Muscle layer of colon (tissue), 2 donors: Measurements from ENCODE around the gene MYO7A.

Experiments used
- H3K27ac ChIP-seq: one replicate; pipeline ENCODE4 v1.7.0; 2013; ENCODE audit warnings: low read depth, mild to moderate bottlenecking, low read length, moderate library complexity
- H3K27me3 ChIP-seq, 2 donors: one replicate each; pipeline ENCODE4 v1.7.0; 2013; ENCODE audit warnings: low read length in 2 of 2, mild to moderate bottlenecking in 2 of 2; ENCODE audit not compliant: insufficient read depth in 2 of 2, control insufficient read depth in 1 of 2
- H3K36me3 ChIP-seq: one replicate; pipeline ENCODE4 v1.7.0; 2013; ENCODE audit warnings: mild to moderate bottlenecking, low read length; ENCODE audit not compliant: insufficient read depth
- H3K4me1 ChIP-seq: one replicate; pipeline ENCODE4 v1.7.0; 2013; ENCODE audit warnings: mild to moderate bottlenecking, low read length; ENCODE audit not compliant: insufficient read depth
- H3K4me3 ChIP-seq, 2 donors: one replicate each; pipeline ENCODE4 v1.7.0; 2013; ENCODE audit warnings: low read length in 2 of 2, low read depth in 1 of 2, mild to moderate bottlenecking in 1 of 2, moderate library complexity in 1 of 2
- H3K9ac ChIP-seq: one replicate; pipeline ENCODE4 v1.7.0; 2013; ENCODE audit warnings: low read length
- H3K9me3 ChIP-seq: one replicate; pipeline ENCODE4 v1.7.0; 2013; ENCODE audit warnings: mild to moderate bottlenecking, low read length
- donor health status: abdominal sarcoma.
- donor health status: Adenocarcinoma of cecum.

Gene MYO7A

DNA sequence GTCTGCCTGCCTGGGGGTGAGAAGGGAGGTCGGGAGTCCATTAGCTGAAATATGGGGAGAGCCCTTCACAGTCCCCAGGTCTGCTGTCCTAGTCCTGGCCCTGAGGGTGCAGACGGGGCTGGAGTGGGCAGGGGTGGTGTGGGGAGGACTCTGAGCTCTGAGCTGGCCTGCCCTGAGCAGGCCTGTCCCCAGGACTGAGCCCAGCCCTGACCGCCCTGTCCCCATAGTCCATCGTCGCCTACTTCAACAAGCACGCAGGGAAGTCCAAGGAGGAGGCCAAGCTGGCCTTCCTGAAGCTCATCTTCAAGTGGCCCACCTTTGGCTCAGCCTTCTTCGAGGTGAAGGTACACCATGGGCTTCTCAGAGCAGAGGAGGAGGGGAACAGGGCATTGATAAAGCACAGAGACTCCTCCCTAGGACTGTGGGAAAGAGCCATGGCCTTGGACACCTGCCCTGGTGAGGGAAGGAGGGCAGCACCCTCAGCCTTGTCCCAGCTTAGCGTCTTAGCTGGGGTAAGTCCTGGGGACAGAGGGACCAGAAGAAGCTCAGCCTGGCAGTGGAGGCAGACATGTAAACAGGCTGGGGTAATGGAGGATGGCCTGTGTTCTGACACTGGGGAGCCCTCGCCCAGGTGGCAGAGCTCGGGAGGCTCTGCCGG lies 83.7 kb downstream of the MYO7A start:
- no peaks in the 10 kb centered on the region for H3K4me1 ChIP-seq
- no peaks in the 10 kb centered on the region for H3K9me3 ChIP-seq
- H3K4me3 ChIP-seq = no peak overlapping the region
- H3K27ac ChIP-seq = no peak overlapping the region
- H3K9ac ChIP-seq = no peak overlapping the region
- no peaks in the 10 kb centered on the region for H3K36me3 ChIP-seq
- H3K27me3 ChIP-seq = no peaks in the 10 kb centered on the region

DNA sequence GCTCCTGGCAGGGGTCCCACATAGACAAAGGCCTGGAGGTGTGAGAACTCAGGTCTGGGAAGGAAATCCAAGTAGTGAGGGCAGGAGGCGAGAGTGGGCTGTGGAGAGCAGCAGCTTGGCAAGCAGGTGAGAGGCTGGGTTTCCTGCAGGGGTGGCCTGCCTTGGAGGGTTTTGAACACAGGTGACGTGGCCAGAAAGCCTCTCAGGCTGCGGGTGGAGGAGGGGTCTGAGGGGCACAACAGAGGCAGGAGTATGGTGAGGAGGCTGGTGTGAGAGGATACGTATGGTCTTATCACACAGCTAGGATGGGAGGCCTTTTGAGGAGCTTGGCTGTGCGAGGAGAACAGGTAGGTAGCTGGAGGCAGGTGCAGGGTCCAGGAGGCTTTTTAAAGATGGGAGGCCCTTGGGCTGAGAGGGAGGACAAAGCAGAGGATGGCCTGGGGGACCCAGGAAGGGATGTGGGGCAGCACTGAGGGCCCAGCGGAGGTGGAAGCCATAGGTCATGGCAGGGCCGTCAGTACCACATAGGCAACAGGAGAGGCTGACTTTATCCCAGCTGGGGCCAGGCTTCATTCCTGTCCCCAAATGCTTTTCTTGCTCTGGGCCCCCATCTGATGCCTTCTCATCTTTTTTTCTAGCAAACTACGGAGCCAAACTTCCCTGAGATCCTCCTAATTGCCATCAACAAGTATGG lies 84.4 kb downstream of the MYO7A start:
- no peak overlapping the region for H3K9ac ChIP-seq
- H3K27me3 ChIP-seq = no peaks in the 10 kb centered on the region
- H3K4me1 ChIP-seq = no peaks in the 10 kb centered on the region
- no peak overlapping the region for H3K27ac ChIP-seq
- H3K4me3 ChIP-seq = no peak overlapping the region
- no peaks in the 10 kb centered on the region for H3K36me3 ChIP-seq
- H3K9me3 ChIP-seq = no peaks in the 10 kb centered on the region

DNA sequence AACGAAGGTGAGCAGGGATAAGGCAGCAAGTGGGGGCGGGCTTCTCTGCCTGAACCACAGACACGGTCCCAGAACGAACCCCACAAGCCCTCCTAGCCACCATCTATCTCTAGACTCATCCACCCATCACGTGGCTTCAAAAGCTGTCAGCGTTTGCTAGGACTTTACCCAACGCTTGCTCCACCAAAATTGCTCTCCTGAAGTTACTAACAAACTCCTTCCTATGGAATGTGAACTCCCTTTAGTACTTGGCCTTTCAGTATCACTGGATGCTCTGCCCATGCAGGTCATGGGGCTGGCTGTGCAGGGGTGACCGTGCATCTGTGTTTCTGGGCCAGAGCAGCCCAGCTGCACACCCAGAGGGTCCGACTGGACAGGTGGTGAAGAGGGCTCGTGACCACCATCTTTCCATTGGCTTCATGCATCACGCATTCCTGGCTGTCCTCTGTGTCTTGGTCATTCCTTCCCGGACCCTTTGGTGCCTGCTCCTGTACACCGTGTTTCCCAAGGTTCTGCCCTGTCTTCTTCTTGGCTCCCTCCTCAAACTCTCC lies 85.1 kb downstream of the MYO7A start:
- no peak overlapping the region for H3K4me3 ChIP-seq
- H3K36me3 ChIP-seq = no peaks in the 10 kb centered on the region
- H3K4me1 ChIP-seq = no peaks in the 10 kb centered on the region
- H3K9ac ChIP-seq = no peak overlapping the region
- no peaks in the 10 kb centered on the region for H3K9me3 ChIP-seq
- no peak overlapping the region for H3K27ac ChIP-seq
- no peaks in the 10 kb centered on the region for H3K27me3 ChIP-seq

DNA sequence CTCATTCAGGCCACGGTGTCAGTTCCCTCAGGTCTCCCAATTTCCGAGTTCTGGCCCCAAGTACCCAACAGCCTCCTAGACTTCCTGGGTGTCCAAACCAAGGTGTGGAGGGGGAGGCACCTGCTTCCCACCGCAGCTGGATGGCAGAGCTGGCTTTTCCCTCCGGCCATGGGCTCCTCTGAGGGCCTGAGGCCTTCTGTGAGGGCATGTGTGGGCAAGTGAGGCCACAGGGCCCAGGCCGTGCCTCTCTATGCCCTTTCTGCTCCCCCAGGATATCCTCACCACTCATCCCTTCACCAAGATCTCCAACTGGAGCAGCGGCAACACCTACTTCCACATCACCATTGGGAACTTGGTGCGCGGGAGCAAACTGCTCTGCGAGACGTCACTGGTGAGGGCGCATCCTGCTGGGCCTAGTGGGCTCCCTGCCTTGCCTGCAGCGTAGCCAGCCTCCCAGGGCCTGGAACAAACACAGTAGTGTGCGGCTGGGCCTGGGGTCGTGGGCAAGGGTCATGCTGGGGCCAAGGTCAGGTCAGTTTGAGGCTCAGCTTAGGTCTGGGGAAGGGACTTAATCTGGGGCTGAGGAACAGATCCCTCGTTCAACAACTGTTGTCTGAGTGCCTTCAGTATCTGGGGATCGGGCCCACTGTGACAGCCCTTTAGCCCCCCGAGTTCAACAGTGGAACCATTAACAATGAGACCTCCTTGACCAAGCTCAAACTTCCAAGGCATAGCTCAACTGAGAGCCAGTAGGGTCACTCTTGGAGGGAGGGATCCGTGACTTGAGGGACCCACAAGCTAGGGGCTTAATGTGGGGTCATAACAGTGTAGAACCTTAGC lies 85.8 kb downstream of the MYO7A start:
- Histone ChIP-seq H3K4me3 (no peak overlapping the region), H3K9ac (no peak overlapping the region), H3K36me3 (no peaks in the 10 kb centered on the region), H3K27me3 (no peaks in the 10 kb centered on the region), H3K27ac (no peak overlapping the region), H3K4me1 (no peaks in the 10 kb centered on the region), H3K9me3 (no peaks in the 10 kb centered on the region)

DNA sequence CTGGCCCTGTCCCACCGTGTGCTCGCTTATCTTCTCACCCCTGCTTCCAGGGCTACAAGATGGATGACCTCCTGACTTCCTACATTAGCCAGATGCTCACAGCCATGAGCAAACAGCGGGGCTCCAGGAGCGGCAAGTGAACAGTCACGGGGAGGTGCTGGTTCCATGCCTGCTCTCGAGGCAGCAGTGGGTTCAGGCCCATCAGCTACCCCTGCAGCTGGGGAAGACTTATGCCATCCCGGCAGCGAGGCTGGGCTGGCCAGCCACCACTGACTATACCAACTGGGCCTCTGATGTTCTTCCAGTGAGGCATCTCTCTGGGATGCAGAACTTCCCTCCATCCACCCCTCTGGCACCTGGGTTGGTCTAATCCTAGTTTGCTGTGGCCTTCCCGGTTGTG lies 86.5 kb downstream of the MYO7A start:
- H3K4me3 ChIP-seq = no peak overlapping the region
- no peaks in the 10 kb centered on the region for H3K9me3 ChIP-seq
- no peak overlapping the region for H3K27ac ChIP-seq
- H3K4me1 ChIP-seq = no peaks in the 10 kb centered on the region
- H3K9ac ChIP-seq = no peak overlapping the region
- no peaks in the 10 kb centered on the region for H3K27me3 ChIP-seq
- H3K36me3 ChIP-seq = no peaks in the 10 kb centered on the region

DNA sequence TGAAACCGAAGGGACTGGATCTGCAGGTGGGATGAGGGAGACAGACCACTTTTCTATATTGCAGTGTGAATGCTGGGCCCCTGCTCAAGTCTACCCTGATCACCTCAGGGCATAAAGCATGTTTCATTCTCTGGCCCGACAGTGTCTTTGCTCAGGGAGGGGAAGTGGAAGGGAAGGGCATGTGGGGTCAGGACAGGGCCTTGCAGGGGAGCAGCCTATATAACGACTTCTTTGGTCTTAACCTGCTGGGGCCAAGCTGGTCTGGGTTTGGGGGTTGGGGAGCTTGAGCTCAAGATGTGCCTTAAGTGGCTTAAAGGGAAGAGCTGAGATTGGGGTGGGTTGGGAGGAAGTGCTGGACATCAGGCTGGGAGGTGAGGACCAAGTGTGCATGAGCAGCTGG lies 87.1 kb downstream of the MYO7A start:
- no peak overlapping the region for H3K4me3 ChIP-seq
- H3K4me1 ChIP-seq = no peaks in the 10 kb centered on the region
- H3K9ac ChIP-seq = no peak overlapping the region
- no peaks in the 10 kb centered on the region for H3K36me3 ChIP-seq
- no peak overlapping the region for H3K27ac ChIP-seq
- H3K27me3 ChIP-seq = no peaks in the 10 kb centered on the region
- H3K9me3 ChIP-seq = no peaks in the 10 kb centered on the region

DNA sequence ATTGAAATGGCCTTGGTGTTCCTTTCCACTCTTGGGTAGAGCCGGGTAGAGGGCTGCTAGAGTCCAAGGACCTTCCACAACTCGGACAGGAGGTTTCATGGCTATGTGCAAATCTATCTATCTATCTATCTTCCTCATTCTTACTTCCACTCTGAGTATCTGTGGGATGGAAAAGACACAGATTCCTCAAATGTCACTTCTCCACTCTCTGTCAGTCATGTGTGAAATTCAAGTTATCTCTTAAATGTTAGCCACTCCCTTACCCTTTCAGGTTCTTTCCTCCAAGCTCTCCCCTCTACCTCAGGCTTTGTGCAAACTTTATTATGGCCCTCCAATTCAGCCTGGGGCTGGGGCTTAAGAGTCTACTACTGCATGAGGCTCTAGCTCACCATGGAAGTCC lies 89.1 kb downstream of the MYO7A start:
- Histone ChIP-seq H3K9ac (no peak overlapping the region), H3K27ac (no peak overlapping the region), H3K4me1 (no peaks in the 10 kb centered on the region), H3K27me3 (no peaks in the 10 kb centered on the region), H3K9me3 (no peaks in the 10 kb centered on the region), H3K36me3 (no peaks in the 10 kb centered on the region), H3K4me3 (no peak overlapping the region)

DNA sequence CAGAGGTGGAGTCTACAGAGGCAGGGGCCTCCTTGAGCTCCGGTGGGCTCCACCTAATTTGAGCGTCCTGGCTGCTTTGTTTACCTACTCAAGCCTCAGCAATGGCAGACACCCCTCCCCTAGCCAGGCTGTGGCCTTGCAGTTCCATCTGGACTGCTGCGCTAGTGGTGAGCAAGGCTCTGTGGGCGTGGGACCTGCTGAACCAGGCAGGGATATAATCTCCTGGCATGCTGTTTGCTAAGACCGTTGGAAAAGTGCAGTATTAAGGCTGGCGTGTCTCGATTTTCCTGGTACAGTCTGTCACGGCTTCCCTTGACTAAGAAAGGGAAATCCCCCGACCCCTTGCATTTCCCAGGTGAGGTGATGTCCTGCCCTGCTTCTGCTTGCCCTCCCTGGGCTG lies 95.8 kb downstream of the MYO7A start:
- H3K9me3 ChIP-seq = no peaks in the 10 kb centered on the region
- H3K27ac ChIP-seq = no peak overlapping the region
- no peaks in the 10 kb centered on the region for H3K27me3 ChIP-seq
- no peaks in the 10 kb centered on the region for H3K36me3 ChIP-seq
- no peaks in the 10 kb centered on the region for H3K4me1 ChIP-seq
- no peak overlapping the region for H3K9ac ChIP-seq
- H3K4me3 ChIP-seq = no peak overlapping the region

DNA sequence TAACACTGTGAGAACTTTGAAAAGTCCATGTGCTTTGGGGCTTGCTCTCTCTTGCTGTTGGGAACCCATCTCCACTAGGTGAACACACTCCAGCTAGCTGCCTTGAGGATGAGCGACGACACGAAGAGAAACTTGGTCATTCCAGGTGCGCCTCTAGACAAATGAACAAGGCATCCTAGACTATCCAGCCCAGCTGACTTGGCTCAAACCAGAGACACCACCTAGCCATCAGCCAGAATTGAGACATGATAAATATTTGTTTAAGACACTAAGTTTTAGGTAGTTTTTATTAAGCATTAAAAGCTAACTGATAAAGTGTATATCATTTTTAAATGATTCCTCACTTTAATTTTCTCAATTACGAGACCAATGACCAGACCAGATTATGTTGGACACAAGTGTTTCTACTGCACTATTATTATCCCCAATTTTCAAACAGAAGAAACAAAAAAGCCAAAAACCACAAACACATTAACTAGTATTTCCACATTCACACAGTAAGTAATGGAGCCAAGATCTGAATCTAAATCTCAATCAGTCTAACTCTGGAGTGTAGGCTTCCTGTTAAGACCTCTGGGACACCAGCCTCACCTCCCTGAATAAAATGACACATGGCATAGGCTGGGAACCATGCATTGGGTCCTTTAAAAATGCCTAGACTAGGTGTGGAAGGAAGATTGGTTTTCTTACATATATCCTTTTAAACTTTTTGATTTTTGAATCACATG lies 103.0 kb downstream of the MYO7A start:
- Histone ChIP-seq H3K9ac (no peak overlapping the region), H3K4me3 (no peak overlapping the region), H3K36me3 (no peaks in the 10 kb centered on the region), H3K9me3 (no peaks in the 10 kb centered on the region), H3K4me1 (no peaks in the 10 kb centered on the region), H3K27ac (no peak overlapping the region), H3K27me3 (no peaks in the 10 kb centered on the region)

DNA sequence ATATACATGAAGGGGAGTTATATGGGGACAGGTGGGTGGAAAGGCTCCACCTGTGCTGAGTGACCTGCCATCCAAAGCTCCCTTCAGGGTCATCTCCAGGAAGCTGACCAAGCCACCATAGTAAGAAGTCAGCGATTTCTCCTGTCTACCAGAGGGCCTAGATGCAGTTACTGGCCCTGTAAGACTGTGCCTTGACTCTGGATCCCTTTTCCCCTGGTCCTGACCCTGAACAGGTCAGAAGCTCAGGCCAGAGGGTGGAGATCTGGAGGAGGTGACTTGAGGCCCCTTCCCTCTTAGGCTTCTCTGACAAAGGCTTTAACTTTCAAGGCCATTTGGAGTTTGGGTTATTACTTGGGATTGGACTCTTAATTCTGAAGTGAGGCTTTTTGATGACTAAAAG lies 103.8 kb downstream of the MYO7A start:
- no peak overlapping the region for H3K4me3 ChIP-seq
- no peaks in the 10 kb centered on the region for H3K9me3 ChIP-seq
- H3K27me3 ChIP-seq = no peaks in the 10 kb centered on the region
- no peaks in the 10 kb centered on the region for H3K4me1 ChIP-seq
- H3K36me3 ChIP-seq = no peaks in the 10 kb centered on the region
- H3K27ac ChIP-seq = no peak overlapping the region
- no peak overlapping the region for H3K9ac ChIP-seq

DNA sequence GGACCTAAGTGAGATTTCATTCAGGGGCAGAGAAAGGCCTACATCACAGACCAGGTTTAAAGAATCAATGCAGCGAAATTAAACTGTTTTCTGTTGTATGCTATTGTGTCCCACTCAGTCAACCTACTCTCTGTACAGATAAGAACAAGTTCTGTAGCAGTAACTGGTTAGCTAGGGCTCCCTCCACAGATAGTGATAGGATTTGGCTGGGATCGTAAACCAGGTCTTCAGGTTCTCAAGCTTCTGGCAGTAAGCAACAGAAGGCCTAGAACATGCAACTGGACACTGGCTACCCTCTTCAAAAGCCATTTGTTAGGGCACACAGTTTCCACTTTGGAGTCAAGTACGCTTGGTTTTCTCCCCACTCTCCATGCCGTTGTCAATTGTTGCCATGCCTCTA lies 104.2 kb downstream of the MYO7A start:
- Histone ChIP-seq H3K4me3 (no peak overlapping the region), H3K27me3 (no peaks in the 10 kb centered on the region), H3K9ac (no peak overlapping the region), H3K27ac (no peak overlapping the region), H3K36me3 (no peaks in the 10 kb centered on the region), H3K9me3 (no peaks in the 10 kb centered on the region), H3K4me1 (no peaks in the 10 kb centered on the region)
